Endothelial cell (in vitro differentiated cells): ENCODE results near the gene ACVR1B. TPM values are rescaled to one million over a fixed set of nuclear protein-coding genes. Genes with fewer than 3 reads are reported as not detected.

ENCODE experiments used
- DNase-seq: peaks from one replicate; pipeline ENCODE4 v3.0.0; 2021; ENCODE audit warnings: low spot score
- H3K27ac Mint-ChIP-seq: one replicate; pipeline ENCODE4 v1.8.0; 2021; ENCODE audit warnings: mixed read lengths, inconsistent platforms; ENCODE audit not compliant: unreplicated experiment
- H3K27me3 Mint-ChIP-seq: one replicate; pipeline ENCODE4 v1.8.0; 2021; ENCODE audit warnings: mild to moderate bottlenecking, moderate library complexity, mixed read lengths, inconsistent platforms; ENCODE audit not compliant: unreplicated experiment
- H3K36me3 Mint-ChIP-seq: one replicate; pipeline ENCODE4 v1.8.0; 2021; ENCODE audit warnings: mild to moderate bottlenecking, low read depth, mixed read lengths, inconsistent platforms; ENCODE audit not compliant: unreplicated experiment
- H3K4me1 Mint-ChIP-seq: one replicate; pipeline ENCODE4 v1.8.0; 2021; ENCODE audit warnings: mild to moderate bottlenecking, mixed read lengths, inconsistent platforms; ENCODE audit not compliant: unreplicated experiment
- H3K4me3 Mint-ChIP-seq: one replicate; pipeline ENCODE4 v1.8.0; 2021; ENCODE audit warnings: mild to moderate bottlenecking, mixed read lengths, inconsistent platforms; ENCODE audit not compliant: unreplicated experiment
- H3K9me3 Mint-ChIP-seq: one replicate; pipeline ENCODE4 v1.8.0; 2021; ENCODE audit warnings: mixed read lengths, inconsistent platforms; ENCODE audit not compliant: unreplicated experiment
- total RNA-seq: library from RNA; stranded (reverse); fragmentation: NEBNext Ultra II Directional; extraction: Animal tissue kit (Norgen Biotek cat#: 25700); gene quantifications from one replicate; pipeline ENCODE4 v1.2.1, GENCODE V29; 2021; ENCODE audit not compliant: unreplicated experiment
- TF ChIP-seq, protein P1 (sequence below): fragments of 200-600 bp; sonication (generic); IDR thresholded peaks from one replicate; pipeline ENCODE4 v1.5.0; 2021; ENCODE audit warnings: antibody characterized with exemption; ENCODE audit not compliant: unreplicated experiment

Gene ACVR1B
- total RNA-seq, 1 donor from 2014 or later, result 30.5 TPM

DNA sequence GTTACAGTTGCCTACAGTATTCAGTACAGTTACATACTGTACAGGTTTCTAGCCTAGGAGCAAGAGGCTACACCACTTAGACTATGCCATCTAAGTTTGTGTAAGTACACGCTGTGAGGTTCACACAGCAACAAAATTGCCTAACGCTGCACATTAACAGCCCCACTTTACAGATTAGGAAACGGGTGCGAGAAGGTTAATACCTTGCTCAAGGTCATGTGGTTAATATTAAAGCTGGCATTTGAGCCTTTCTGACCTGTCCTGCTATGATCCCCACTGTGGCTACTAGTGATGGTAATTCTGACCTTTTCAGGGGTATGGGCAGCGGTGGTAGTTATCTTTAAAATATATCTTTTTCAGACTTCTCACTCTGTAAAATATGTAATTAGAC lies 20.9 kb downstream of the ACVR1B start:
- H3K36me3 Mint-ChIP-seq, result peaks cover 18% of the 10 kb centered on the region
- H3K4me3 Mint-ChIP-seq, result no peak overlapping the region
- H3K9me3 Mint-ChIP-seq, result no peaks in the 10 kb centered on the region
- DNase-seq, result no peak
- TF ChIP-seq, protein P1, sequence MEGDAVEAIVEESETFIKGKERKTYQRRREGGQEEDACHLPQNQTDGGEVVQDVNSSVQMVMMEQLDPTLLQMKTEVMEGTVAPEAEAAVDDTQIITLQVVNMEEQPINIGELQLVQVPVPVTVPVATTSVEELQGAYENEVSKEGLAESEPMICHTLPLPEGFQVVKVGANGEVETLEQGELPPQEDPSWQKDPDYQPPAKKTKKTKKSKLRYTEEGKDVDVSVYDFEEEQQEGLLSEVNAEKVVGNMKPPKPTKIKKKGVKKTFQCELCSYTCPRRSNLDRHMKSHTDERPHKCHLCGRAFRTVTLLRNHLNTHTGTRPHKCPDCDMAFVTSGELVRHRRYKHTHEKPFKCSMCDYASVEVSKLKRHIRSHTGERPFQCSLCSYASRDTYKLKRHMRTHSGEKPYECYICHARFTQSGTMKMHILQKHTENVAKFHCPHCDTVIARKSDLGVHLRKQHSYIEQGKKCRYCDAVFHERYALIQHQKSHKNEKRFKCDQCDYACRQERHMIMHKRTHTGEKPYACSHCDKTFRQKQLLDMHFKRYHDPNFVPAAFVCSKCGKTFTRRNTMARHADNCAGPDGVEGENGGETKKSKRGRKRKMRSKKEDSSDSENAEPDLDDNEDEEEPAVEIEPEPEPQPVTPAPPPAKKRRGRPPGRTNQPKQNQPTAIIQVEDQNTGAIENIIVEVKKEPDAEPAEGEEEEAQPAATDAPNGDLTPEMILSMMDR, result no peak
- no peaks in the 10 kb centered on the region for H3K27me3 Mint-ChIP-seq
- peaks cover 57% of the 10 kb centered on the region for H3K4me1 Mint-ChIP-seq
- H3K27ac Mint-ChIP-seq, result peak overlapping the region; percentile 83

DNA sequence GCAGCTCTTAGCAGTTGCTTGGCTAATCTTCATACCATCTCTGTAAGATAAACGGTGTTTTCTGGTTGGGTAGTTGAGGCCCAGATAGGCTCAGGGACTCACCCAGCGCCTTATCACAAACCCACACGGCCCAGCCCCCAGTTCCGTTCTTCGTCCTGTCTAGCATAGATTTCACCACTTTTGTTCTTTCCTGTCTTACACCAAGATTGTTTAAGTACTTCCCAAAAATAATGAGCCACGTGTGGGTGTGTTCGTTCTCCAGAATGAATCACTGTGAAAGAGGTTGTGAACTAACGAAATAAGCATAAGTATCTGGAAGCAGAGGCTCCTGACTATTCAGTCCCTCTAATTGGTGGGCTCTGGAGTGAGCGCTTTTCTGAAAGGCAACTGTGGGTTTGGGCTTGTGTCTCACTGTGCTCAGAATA lies 21.4 kb downstream of the ACVR1B start:
- H3K27me3 Mint-ChIP-seq, result no peaks in the 10 kb centered on the region
- H3K27ac Mint-ChIP-seq, result peak overlapping the region; percentile 83
- TF ChIP-seq, protein P1, result no peak
- H3K36me3 Mint-ChIP-seq, result peaks cover 18% of the 10 kb centered on the region
- no peaks in the 10 kb centered on the region for H3K9me3 Mint-ChIP-seq
- H3K4me1 Mint-ChIP-seq, result peaks cover 57% of the 10 kb centered on the region
- DNase-seq, result no peak
- H3K4me3 Mint-ChIP-seq, result no peak overlapping the region

DNA sequence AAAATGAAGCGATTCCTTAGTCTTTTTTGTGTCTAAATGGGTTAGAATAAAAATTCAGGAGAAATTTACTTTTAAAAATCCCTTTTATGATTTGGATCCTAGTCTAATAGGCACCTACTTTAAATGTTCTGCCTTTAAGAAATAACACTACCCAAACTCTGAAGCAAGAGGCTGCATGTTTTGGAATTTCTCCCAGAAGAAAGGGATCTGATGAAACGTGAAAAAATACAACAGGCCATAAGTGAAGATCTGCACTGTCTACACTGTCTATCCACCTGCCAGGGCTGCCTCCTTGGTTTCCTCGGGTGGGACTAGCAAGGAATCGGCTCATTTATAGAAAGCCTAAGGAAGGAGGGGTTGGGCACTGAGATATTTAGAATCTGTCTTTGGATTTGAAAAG lies 22.1 kb downstream of the ACVR1B start:
- H3K4me3 Mint-ChIP-seq, result no peak overlapping the region
- TF ChIP-seq, protein P1, result no peak
- H3K9me3 Mint-ChIP-seq, result no peaks in the 10 kb centered on the region
- H3K36me3 Mint-ChIP-seq, result peaks cover 18% of the 10 kb centered on the region
- H3K27me3 Mint-ChIP-seq, result no peaks in the 10 kb centered on the region
- H3K4me1 Mint-ChIP-seq, result peaks cover 57% of the 10 kb centered on the region
- H3K27ac Mint-ChIP-seq, result peak overlapping the region; percentile 83
- no peak for DNase-seq

DNA sequence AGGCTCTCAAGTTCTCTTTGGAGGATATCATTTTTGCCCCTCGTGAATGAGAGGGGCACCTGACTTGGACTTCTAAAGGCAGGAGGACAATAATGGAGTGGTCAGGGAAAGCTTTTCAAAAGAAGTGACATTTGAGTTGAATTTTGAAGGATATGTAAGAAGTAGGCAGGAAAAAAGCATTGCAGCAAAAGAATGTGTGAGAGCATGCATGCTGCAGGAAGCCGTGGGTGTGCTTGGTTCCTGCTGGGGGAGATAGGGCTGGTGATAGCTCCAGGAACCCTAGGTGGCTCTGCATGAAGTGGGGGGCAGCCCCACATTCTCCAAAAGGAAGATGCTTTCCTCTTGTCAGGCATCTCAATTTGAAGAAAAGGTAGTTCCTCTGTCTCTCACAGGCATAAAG lies 23.1 kb downstream of the ACVR1B start:
- Mint-ChIP-seq H3K27ac (peak overlapping the region; percentile 34), H3K4me1 (peaks cover 57% of the 10 kb centered on the region), H3K36me3 (peaks cover 18% of the 10 kb centered on the region), H3K4me3 (peak overlapping the region; percentile 48), H3K9me3 (no peaks in the 10 kb centered on the region), H3K27me3 (no peaks in the 10 kb centered on the region)
- TF ChIP-seq, protein P1, result no peak
- DNase-seq, result no peak

DNA sequence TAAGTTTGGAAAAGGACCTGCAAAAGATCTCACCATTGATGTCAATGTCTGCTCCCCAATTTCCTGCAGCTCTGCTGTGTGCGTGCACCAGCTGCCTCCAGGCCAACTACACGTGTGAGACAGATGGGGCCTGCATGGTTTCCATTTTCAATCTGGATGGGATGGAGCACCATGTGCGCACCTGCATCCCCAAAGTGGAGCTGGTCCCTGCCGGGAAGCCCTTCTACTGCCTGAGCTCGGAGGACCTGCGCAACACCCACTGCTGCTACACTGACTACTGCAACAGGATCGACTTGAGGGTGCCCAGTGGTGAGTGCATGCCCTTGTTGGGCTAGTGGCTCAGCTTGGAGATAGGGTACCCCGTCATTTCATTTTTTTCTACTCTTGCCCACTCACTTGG lies 23.7 kb downstream of the ACVR1B start:
- DNase-seq, result no peak
- peaks cover 54% of the 10 kb centered on the region for H3K4me1 Mint-ChIP-seq
- H3K27ac Mint-ChIP-seq, result no peak overlapping the region
- no peaks in the 10 kb centered on the region for H3K9me3 Mint-ChIP-seq
- peaks cover 18% of the 10 kb centered on the region for H3K36me3 Mint-ChIP-seq
- H3K27me3 Mint-ChIP-seq, result no peaks in the 10 kb centered on the region
- TF ChIP-seq, protein P1, result no peak
- H3K4me3 Mint-ChIP-seq, result no peak overlapping the region
